K562 (cell line): ENCODE results near the gene DBT. TPM values are rescaled to one million over a fixed set of nuclear protein-coding genes. Genes with fewer than 3 reads are reported as not detected.

Experiments
- ATF4 ChIP-seq: fragments of 450-650 bp; formaldehyde crosslinking; IDR thresholded peaks from 2 replicates; pipeline ENCODE4 v1.4.0; 2022; ENCODE audit warnings: mild to moderate bottlenecking, moderate library complexity
- BDP1 ChIP-seq: IDR thresholded peaks from 3 replicates; pipeline ENCODE4 v1.6.1; 2011; ENCODE audit not compliant: insufficient read length, insufficient read depth
- C11orf30 ChIP-seq: fragments of 450-650 bp; IDR thresholded peaks from 2 replicates; pipeline ENCODE4 v1.6.1; 2016; ENCODE audit warnings: low read depth, mild to moderate bottlenecking
- CBX2 ChIP-seq: fragments of 200-600 bp; sonication (generic); IDR thresholded peaks from one replicate; pipeline ENCODE4 v1.6.1; 2012; ENCODE audit warnings: mild to moderate bottlenecking, low read length, inconsistent platforms; ENCODE audit not compliant: insufficient read depth, poor library complexity, severe bottlenecking
- CTBP1 ChIP-seq: fragments of 450-650 bp; IDR thresholded peaks from 2 replicates; pipeline ENCODE4 v1.6.1; 2016; ENCODE audit warnings: borderline replicate concordance
- ELF4 ChIP-seq: fragments of 450-650 bp; formaldehyde crosslinking; IDR thresholded peaks from 2 replicates; pipeline ENCODE4 v1.4.0; 2022; ENCODE audit warnings: missing genetic modification characterization
- FUS ChIP-seq: fragments of 200-400 bp; formaldehyde crosslinking; optimal IDR thresholded peaks from 2 replicates; pipeline ENCODE3; 2017; ENCODE audit warnings: low read depth, low read length
- HLTF ChIP-seq: fragments of 450-650 bp; IDR thresholded peaks from 2 replicates; pipeline ENCODE4 v1.6.1; 2016
- KDM4B ChIP-seq, 2 experiments: fragments of 450-650 bp in 1 of 2; sonication (generic) in 1 of 2; IDR thresholded peaks; 2 replicates each; pipeline ENCODE4 v1.6.1; 2016 to 2017; ENCODE audit warnings: borderline replicate concordance in 2 of 2, antibody characterized with exemption in 1 of 2, low read depth in 1 of 2, mild to moderate bottlenecking in 1 of 2
- MAFF ChIP-seq: IDR thresholded peaks from 2 replicates; pipeline ENCODE4 v1.6.1; 2012; ENCODE audit warnings: low read length, improper control_type of control experiment
- MAX ChIP-seq: sonication (generic); formaldehyde crosslinking; IDR thresholded peaks from 2 replicates; pipeline ENCODE4 v1.9.0; 2022; ENCODE audit warnings: mild to moderate bottlenecking, missing genetic modification reagents
- MBD1 ChIP-seq: fragments of 250-450 bp; sonication (Bioruptor Pico); IDR thresholded peaks from 2 replicates; pipeline ENCODE4 v1.8.0; 2022; ENCODE audit warnings: inconsistent platforms
- MED1 ChIP-seq: sonication (generic); formaldehyde crosslinking; IDR thresholded peaks from 2 replicates; pipeline ENCODE4 v1.8.1; 2023; ENCODE audit warnings: missing genetic modification reagents, borderline replicate concordance
- NCOA6 ChIP-seq: fragments of 450-650 bp; IDR thresholded peaks from 2 replicates; pipeline ENCODE4 v1.6.1; 2017; ENCODE audit warnings: mild to moderate bottlenecking
- NR4A1 ChIP-seq, 2 experiments: fragments of 250-450 bp in 1 of 2; fragments of 450-650 bp in 1 of 2; sonication (Bioruptor Pico) in 1 of 2; IDR thresholded peaks; 2 replicates each; pipeline versions ENCODE4 v1.4.0 to v1.6.1; 2016 to 2020; ENCODE audit warnings: mild to moderate bottlenecking in 2 of 2, missing compliant biosample characterization in 1 of 2, missing genetic modification characterization in 1 of 2, moderate library complexity in 1 of 2
- POLR3A ChIP-seq: IDR thresholded peaks from 2 replicates; pipeline ENCODE4 v1.6.1; 2011; ENCODE audit warnings: borderline replicate concordance, mild to moderate bottlenecking, moderate library complexity; ENCODE audit not compliant: insufficient read length, insufficient read depth; ENCODE audit errors: extremely low read depth
- PTRF ChIP-seq: fragments of 450-650 bp; IDR thresholded peaks from 2 replicates; pipeline ENCODE4 v1.6.1; 2016; ENCODE audit warnings: mild to moderate bottlenecking, missing genetic modification characterization, missing compliant biosample characterization
- RBM15 ChIP-seq: fragments of 200-400 bp; formaldehyde crosslinking; IDR thresholded peaks from 2 replicates; pipeline ENCODE4 v1.6.1; 2018; ENCODE audit warnings: mild to moderate bottlenecking, low read length, moderate library complexity; ENCODE audit not compliant: insufficient read depth
- ZNF280A ChIP-seq: fragments of 450-650 bp; IDR thresholded peaks from 2 replicates; pipeline ENCODE4 v1.6.1; 2018; ENCODE audit warnings: mild to moderate bottlenecking, low read depth; ENCODE audit not compliant: partially characterized antibody
- ZNF316 ChIP-seq: fragments of 450-650 bp; IDR thresholded peaks from 2 replicates; pipeline ENCODE4 v1.6.1; 2016
- ZNF57 ChIP-seq: fragments of 450-650 bp; formaldehyde crosslinking; IDR thresholded peaks from 2 replicates; pipeline ENCODE4 v1.4.0; 2020; ENCODE audit warnings: mild to moderate bottlenecking, moderate library complexity
- ZNF699 ChIP-seq: fragments of 250-450 bp; sonication (Bioruptor Pico); IDR thresholded peaks from 2 replicates; pipeline ENCODE4 v1.8.0; 2021; ENCODE audit warnings: mild to moderate bottlenecking, moderate library complexity; ENCODE audit not compliant: insufficient replicate concordance
- ZNF75A ChIP-seq: fragments of 450-650 bp; formaldehyde crosslinking; IDR thresholded peaks from 2 replicates; pipeline ENCODE4 v1.4.0; 2020; ENCODE audit warnings: mild to moderate bottlenecking
- polyA plus RNA-seq, 8 experiments: library from polyadenylated mRNA; depleted of rRNA in 4 of 8; stranded (reverse) in 5 of 8; unstranded in 3 of 8; fragments of >200 nt; fragmentation: Nextera tagmentation in 2 of 8; fragmentation: Illumina TruSeq in 1 of 8; extraction: Ambion mirVana in 2 of 8; extraction: Trizol in 1 of 8; gene quantifications; 2 replicates each; pipeline versions ENCODE4 v1.2.1 to v1.2.3, GENCODE V29; 2011 to 2014; ENCODE audit warnings: inconsistent platforms in 1 of 8, missing spikeins in 1 of 8
- total RNA-seq, 7 experiments: library from RNA; depleted of rRNA in 6 of 7; stranded (reverse); fragments of >200 nt in 6 of 7; fragmentation: Illumina TruSeq in 2 of 7; extraction: Trizol in 2 of 7; gene quantifications; 2 replicates each; pipeline versions ENCODE4 v1.2.1 to v1.2.3, GENCODE V29; 2011 to 2021; ENCODE audit warnings: low replicate concordance in 1 of 7

The DBT gene
- total and polyA plus RNA-seq, 9 of the 15 experiments (the other 6 are each of a cell fraction or from before 2014, with no cell fraction given): 2.7 to 13.5 (median 7.3) TPM

GRCh38 chr1:100265562-100265930 lies 15.9 kb upstream of the DBT start (continued):
- no peak for TF ChIP-seq RBM15
- no peak for TF ChIP-seq MAX (CRISPR knock-in tag)
- TF ChIP-seq MBD1 (CRISPR knock-in tag): no peak
- no peak for TF ChIP-seq ZNF316
- TF ChIP-seq BDP1: no peak
- no peak for TF ChIP-seq MED1
- TF ChIP-seq POLR3A: no peak
- TF ChIP-seq NCOA6: no peak
- TF ChIP-seq ATF4: no peak
- no peak for TF ChIP-seq CTBP1
- TF ChIP-seq ZNF57 (CRISPR knock-in tag): no peak
- TF ChIP-seq KDM4B (IDR thresholded peaks at IDR 0.05; ENCODE audit: borderline replicate concordance in 2 of 2, low read depth in 1 of 2): no peak
- 0 out of 2 replicates have a peak, but pooled peaks have one; percentile 30 for TF ChIP-seq ZNF75A
- 0 out of 2 replicates have a peak, but pooled peaks have one; percentile 10 for TF ChIP-seq MAFF
- no peak for TF ChIP-seq ZNF280A
- TF ChIP-seq ELF4 (CRISPR knock-in tag): no peak
- 0 out of 2 replicates have a peak, but pooled peaks have one; percentile 41 for TF ChIP-seq PTRF (tag)
- TF ChIP-seq C11orf30: no peak
- no peak for TF ChIP-seq ZNF699
- TF ChIP-seq CBX2: no peak
- TF ChIP-seq FUS: no peak
- no peak for TF ChIP-seq NR4A1 (CRISPR knock-in tag; IDR thresholded peaks at IDR 0.05)
- TF ChIP-seq NR4A1 (tag; IDR thresholded peaks at IDR 0.05): peak; percentile 57; the same call in 1 of the 2 replicates
- TF ChIP-seq HLTF: no peak
